GM19463 (cell line): ENCODE data around the gene EXOC2.

Experiments used
- ATAC-seq: cut with Tn5 transposase; IDR thresholded peaks from one replicate; pipeline ENCODE4 v1.9.1; 2021; ENCODE audit warnings: mild to moderate bottlenecking, moderate library complexity; ENCODE audit not compliant: unreplicated experiment

The EXOC2 gene

GRCh38 chr6:474453-475185 lies 218.3 kb downstream of the EXOC2 start:
- peak; percentile 75 for ATAC-seq

GRCh38 chr6:473768-474452 lies 219.0 kb downstream of the EXOC2 start:
- ATAC-seq: no peak

GRCh38 chr6:473356-473755 lies 219.6 kb downstream of the EXOC2 start:
- no peak for ATAC-seq

GRCh38 chr6:470901-471448 lies 222.0 kb downstream of the EXOC2 start:
- ATAC-seq: no peak

DNA sequence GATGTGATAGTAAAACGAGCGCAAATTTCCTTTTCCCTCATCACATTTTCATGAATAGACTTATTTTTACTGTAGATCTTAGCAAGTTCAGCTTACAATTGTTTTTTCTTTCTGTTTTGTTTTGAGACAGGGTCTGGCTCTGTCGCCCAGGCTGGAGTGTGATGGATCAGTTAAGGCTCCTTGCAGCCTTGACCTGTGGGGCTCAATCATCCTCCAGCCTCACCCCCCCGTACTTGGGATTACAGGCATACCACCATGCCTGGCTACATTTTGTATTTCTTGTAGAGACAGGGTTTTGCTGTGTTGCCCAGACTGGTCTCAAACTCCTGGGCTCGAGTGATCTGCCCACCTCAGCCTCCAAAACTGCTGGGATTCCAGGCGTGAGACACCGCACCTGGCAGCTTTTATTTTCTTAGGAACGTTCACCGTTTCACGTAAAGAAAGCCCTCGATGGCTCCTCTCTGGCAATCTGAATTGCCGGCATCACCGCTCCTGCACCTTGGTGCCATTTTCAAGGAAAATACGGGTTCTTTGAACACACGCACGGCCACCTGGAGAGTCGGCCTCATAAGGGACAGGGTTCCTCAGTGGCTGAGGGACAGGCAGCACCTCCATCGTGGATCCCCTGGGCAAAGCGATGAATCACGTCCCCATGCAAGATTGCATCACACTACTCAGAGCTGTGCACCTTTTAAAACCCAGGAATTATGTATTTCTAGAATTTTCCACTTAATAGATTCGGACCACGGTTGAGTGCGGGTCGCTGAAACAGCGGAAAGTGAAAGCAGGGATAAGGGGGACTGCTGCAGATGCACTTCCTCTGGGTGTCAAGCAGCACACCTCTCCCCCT lies 222.7 kb downstream of the EXOC2 start:
- no peak for ATAC-seq

GRCh38 chr6:467671-468082 lies 225.3 kb downstream of the EXOC2 start:
- no peak for ATAC-seq

DNA sequence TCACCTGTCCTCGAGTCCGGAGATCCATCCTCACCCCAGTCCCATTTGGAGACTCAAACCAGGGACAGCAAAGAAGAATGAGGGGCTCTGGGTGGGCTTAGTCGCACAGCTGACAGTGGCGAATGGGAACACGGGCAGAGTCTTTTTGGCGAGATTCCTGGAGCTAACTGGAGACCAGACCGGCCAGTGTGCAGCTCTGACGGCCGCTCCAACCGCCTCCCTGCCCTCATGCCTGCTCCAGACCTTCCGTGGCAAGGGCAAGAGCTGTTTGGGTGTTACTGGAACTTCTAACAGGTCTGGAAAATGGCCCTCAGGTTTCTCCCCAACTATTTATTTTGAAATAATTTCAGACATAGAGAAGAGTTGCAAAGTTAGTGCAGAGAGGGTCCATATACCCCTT lies 225.8 kb downstream of the EXOC2 start:
- no peak for ATAC-seq

DNA sequence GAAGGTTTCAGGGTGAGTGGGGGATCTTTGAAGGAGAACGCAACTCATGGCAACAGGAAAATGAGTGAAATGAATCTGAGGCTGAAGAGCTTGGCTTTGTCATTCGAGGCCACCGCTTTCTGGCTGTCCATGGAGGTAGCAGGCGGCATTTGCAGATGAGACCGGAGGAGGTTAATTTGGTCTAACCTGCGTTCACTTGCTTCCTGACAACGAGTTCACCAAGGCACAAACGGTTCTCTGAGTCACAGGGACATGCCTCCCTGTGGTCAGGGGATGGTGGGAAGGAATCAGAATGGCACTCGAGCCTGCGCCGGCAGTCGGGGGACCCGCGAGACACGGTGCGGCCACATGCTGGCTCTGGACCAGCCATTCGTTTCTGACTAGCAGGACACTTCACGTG lies 226.4 kb downstream of the EXOC2 start:
- ATAC-seq: no peak

DNA sequence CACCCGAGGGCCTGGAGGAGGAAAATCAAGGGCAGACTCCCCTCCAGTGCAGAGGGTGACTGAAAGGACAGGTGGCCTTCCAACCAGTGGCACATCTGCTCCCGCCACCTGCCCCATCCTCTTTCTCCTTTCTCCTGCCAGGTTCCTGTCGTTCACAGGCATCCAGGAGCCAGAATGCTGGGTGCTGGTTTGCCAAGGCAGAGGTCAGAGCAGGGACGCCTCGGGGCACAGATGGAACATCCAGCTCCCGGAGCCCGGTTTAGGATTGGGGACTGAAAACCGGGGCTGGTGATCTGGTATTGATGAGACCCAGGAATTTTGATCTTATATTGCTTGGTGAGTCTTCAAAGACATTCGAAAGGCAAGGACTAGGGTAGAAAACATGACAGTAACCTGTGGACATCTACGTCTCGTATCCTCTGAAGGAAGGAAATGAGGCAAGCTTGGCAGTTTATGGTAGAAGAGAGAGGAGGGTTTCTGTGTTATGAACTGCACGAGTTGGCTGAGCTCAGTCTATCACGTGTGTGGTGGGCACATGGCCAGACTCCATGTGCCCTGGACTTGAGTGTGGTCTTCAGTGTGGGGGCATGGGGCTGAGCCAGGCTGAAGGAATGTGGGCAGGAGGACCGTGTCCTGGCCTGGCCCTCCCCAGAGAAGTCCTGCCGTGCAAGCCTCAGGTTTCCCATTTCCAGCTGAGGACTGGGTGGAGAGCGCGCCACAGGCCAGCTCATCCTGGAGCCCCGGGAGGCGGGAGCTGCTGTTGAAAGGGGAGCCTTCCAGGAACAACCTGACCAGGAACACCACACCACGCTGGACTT lies 227.2 kb downstream of the EXOC2 start:
- ATAC-seq: no peak

DNA sequence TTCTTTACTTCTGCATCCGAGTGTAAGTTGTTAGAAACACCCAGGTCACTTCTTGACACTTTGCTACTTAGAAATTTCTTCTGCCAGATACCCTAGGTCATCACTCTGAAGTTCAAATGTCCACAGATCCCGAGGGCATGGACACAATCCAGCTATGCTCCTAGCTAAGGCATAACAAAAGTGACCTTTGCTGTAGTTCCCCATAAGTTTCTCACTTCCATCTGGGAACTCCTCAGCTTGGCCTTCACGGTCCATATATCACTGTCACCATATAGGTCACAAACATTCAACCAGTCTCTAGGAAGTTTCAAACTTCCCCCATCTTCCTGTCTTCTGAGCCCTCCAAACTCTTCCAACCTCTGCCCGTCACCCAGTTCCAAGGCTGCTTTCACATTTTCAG lies 236.1 kb downstream of the EXOC2 start:
- ATAC-seq: no peak

DNA sequence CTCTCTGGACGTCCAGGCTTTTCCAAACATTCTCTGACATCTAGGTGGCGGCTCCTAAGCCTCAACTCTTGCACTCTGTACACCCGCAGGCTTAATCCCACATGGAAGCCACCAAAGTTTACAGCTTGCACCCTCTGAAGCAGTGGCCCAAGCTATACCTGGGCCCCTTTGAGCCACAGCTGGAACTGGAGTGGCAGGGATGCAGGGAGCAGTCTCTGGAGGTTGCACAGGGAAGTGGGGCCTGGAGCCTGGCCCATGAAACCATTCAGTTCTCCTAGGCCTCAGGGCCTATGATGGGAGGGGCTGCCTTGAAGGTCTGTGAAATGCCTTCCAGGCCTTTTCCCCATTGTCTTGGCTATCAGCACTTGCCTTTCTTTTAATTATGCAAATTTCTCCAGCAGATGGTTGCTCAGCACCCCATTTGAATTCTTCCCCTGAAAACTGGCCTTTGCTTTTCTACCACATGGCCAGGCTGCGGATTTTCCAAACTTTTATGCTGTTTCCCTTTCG lies 236.5 kb downstream of the EXOC2 start:
- ATAC-seq: no peak

- ATAC-seq: no peak
Observed at GRCh38 chr6:455835-456234, 237.1 kb downstream of the EXOC2 start.

- ATAC-seq: no peak
Observed at GRCh38 chr6:455006-455585, 237.8 kb downstream of the EXOC2 start.

DNA sequence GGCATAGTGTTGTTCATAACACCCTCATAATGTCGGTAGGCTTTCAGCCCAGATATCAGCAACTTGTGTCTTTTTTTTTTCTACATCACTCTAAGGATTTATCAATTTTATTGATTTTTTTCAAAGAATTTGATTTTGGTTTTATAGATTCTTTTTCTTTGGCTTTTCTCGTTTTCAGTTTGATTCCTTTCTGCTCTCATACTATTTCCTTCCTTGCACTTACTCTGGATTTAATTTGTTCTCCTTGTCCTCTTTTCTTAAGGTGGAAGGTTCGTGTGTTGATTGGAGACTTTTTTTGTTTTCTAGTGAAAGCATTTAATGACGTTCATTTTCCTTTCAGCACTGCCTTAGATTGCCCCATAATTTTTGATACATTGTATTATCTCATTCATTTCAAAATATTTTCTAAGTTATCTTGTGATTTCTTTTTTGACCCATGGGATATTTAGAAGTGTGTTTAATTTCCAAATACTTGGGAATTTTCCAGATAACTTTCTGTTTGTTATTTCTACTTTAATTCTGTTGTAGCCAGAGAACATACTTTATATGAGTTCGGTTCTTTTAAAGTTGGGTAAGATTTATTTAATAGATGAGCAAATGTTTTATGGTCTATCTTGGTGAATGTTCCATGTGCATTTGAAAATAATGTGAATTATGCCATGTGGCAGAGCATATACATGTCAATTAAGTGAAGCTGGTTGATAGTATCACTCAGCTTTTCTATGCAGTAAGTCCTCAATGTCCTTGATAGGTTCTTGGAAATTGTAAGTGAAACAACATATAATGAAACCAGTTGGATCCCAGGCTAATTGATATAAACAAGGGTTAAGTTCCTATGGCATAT lies 238.6 kb downstream of the EXOC2 start:
- ATAC-seq: no peak

DNA sequence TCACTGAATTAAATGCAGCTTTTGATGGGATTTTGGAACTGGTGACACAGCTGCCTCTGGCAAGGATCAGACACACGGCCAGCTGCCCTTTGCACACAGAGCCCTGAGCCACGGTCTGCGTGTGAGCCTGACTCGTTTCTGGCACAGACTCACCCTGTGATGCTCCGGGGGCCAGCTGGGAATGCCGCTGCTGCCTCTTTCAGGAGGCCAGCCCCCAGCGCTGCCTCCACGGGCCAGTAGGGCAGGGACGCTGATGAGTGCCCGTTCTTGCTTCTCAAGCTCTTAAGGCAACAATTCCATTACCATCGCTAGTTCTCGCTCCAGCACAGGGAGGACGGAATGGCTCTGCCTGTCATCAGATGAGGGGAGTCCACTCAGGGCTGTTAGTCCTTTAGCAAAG lies 239.8 kb downstream of the EXOC2 start:
- ATAC-seq: no peak

DNA sequence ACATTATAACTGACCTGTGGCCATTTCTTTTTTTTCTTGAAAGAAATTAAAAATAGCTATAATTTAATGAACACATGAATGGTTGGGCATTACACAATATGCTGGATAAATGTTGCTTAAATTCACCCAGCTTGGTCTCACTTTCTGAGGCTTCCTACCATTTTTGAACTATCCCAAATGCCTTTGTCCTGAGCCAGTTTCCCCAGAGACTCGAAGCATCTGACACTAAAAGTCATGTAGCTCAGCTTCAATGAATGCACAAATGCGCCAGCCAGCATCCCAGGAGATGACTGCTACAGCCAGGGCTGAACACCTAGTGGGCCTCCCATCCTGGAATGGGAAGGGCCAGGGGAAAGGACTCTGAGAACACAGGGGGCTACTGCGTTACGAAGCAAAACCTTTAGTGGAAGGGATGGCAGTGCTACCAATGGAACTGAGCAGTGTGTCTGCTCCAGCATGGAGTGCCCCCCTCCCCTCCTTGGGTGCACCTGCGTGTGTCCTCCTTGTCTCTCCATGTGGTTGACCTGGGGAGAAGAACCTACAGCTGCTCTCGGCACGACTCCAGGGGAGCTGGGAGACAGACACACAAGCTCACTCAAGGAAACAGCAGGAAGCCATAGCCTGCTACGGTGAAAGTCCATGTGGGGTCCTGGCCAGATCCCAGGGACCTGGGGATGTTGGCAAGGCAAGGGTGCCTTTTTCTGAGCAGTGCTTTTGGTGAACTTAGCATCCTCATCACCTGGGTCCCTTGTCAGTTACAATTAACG lies 240.5 kb downstream of the EXOC2 start:
- no peak for ATAC-seq

- ATAC-seq: no peak
Observed at GRCh38 chr6:451847-452246, 241.1 kb downstream of the EXOC2 start.

DNA sequence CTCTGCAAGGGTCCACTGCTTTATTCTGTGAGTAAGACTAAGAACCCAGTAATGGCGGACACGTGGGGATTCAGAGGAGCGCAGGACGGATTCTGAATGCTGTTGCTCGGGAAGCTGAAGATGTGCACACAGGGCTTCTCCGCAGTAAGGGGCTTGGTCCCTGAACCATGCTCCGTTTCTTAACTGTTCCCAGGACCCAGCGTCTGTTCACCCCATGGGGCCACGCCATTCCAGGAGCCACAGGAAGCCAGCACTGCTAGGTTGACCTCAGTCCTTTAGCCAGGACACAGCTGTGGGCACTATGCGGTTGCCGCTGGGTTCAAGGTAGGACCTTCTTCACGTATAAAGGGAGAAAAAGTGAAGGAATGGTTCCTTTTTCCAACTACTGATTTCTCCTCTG lies 241.6 kb downstream of the EXOC2 start:
- no peak for ATAC-seq
